HG03558 (cell line): ENCODE measurements around the gene RPS19.

Experiments used
- ATAC-seq: cut with Tn5 transposase; IDR thresholded peaks from one replicate; pipeline ENCODE4 v1.9.1; 2021; ENCODE audit warnings: moderate number of reproducible peaks; ENCODE audit not compliant: unreplicated experiment; ENCODE audit errors: extremely low read depth

Gene RPS19

GRCh38 chr19:41859618-41860418 is at the start of gene RPS19:
Gene RPS19 (plus strand): TSS chr19:41860255. CDS start chr19:41860775, 520 bp downstream.
- peak; percentile 54 for ATAC-seq

GRCh38 chr19:41810301-41810700 is 49.8 kb upstream of the RPS19 start:
- no peak for ATAC-seq

GRCh38 chr19:41811036-41811435 is 49.0 kb upstream of the RPS19 start:
- ATAC-seq, result no peak

- ATAC-seq, result no peak
Observed at GRCh38 chr19:41811981-41812380, 48.1 kb upstream of the RPS19 start.

- ATAC-seq, result no peak
Observed at GRCh38 chr19:41813911-41814310, 46.1 kb upstream of the RPS19 start.

- ATAC-seq, result no peak
Observed at GRCh38 chr19:41815301-41815700, 44.8 kb upstream of the RPS19 start.

GRCh38 chr19:41816761-41817160 is 43.3 kb upstream of the RPS19 start:
- no peak for ATAC-seq

GRCh38 chr19:41821003-41821735 is 38.9 kb upstream of the RPS19 start:
- ATAC-seq, result no peak

GRCh38 chr19:41837981-41838708 is 21.9 kb upstream of the RPS19 start:
- ATAC-seq, result no peak

GRCh38 chr19:41839211-41839610 is 20.8 kb upstream of the RPS19 start:
- no peak for ATAC-seq

- ATAC-seq, result no peak
Observed at GRCh38 chr19:41843371-41843770, 16.7 kb upstream of the RPS19 start.

GRCh38 chr19:41844601-41845000 is 15.5 kb upstream of the RPS19 start, which contains the start of gene LYPD4:
Gene LYPD4 (minus strand): TSS chr19:41844683. CDS start chr19:41839285, 5,398 bp downstream.
- no peak for ATAC-seq

GRCh38 chr19:41845001-41845050 is 15.2 kb upstream of the RPS19 start, which contains the start of gene DMRTC2:
Gene DMRTC2 (plus strand): TSS chr19:41845042. CDS start chr19:41847429, 2,387 bp downstream.
- no peak for ATAC-seq

GRCh38 chr19:41845051-41845590 is 14.9 kb upstream of the RPS19 start:
- no peak for ATAC-seq

- no peak for ATAC-seq
Observed at GRCh38 chr19:41847351-41848105, 12.5 kb upstream of the RPS19 start.

GRCh38 chr19:41848666-41849065 is 11.4 kb upstream of the RPS19 start:
- ATAC-seq, result no peak

GRCh38 chr19:41849067-41849466 is 11.0 kb upstream of the RPS19 start:
- no peak for ATAC-seq

GRCh38 chr19:41850381-41850780 is 9.7 kb upstream of the RPS19 start:
- ATAC-seq, result no peak

- ATAC-seq, result no peak
Observed at GRCh38 chr19:41851456-41851855, 8.6 kb upstream of the RPS19 start.

GRCh38 chr19:41853344-41853743 is 6.7 kb upstream of the RPS19 start:
- no peak for ATAC-seq
